NCI-H146 treated with DMSO at 0.1 percent for 48 hours (cell line): ENCODE data around the gene CRABP1.

ENCODE experiments used
- DNase-seq: peaks from one replicate; lab custom pipeline; 2025; ENCODE audit not compliant: unreplicated experiment; lab: John Stamatoyannopoulos, UW

CRABP1 gene

DNA sequence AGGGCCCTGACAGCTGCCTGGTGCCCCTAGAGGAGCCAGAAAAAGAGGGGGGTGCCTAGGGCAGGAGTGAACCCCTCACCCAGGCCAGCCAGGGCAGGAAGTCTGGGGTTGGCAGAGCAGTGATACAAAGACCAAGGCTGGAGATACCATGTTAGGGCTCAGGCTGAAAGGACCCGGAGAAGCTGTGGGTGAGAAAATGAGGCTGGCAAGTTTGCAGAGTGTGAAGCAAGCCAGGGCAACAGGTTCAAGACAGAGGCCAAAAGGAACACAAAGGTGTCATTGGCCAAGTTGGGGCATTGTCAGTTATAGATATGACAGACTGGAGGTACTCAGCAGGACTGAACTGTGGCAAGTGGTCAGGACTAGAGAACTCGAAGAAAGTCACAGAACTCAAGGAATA is 57.2 kb downstream of the CRABP1 start:
- no peak for DNase-seq
